HL-60 (cell line): ENCODE data around the gene DOCK10.

Experiments used
- CTCF ChIP-seq: IDR thresholded peaks from one replicate; pipeline ENCODE4 v1.5.1; 2011; ENCODE audit warnings: low read length, control low read depth, inconsistent platforms; ENCODE audit not compliant: insufficient read depth
- GABPA ChIP-seq: IDR thresholded peaks from 2 replicates; pipeline ENCODE4 v1.6.1; 2012; ENCODE audit warnings: low read depth

DNA sequence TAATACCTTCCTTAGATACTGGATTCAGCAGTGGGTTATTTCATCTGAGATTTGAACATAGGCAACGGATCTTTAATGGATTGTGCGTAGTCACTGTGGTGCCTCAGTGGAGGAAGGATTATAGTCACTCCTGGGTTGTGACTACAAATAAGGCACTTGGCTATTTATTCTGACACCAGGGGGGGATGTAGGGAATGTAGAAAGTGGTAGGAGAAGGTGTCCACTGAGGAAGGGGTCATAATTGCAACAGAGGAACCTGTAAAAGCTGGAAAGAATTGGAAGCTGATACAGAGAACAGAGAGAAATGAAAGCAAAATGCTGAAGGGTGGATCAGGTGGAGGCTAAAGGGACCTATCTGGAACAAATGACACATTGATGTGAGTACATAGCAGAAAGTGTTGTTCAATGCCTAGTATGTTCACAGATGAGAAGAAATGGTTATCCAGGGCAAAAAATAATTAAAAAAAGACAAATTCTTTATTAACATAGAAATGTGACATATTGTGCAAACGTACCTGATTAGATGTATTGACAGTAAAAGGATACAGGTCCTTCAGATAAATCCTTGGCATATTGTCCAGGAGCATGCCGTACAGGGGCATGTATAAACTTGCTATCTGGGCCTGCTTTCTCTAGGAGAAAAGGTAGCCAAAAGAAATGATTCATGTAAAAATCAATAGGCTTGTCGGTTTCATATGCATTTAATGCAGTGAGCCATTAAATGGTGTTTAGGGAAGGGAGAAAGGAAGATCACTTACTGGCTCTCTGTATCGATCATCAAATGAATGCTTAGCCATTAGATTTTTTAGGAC is 234.9 kb downstream of the DOCK10 start:
- TF ChIP-seq GABPA (no peak), CTCF (no peak)
